Kasumi-1 (cell line): ENCODE measurements around the gene SNRNP25.
"Not testable (repeated sequence)": the region's sequence is repeated elsewhere in the genome, so short reads cannot be mapped to it uniquely, and the experiment has no call there.

Experiments used
- DNase-seq, 2 experiments: peaks; one replicate each; lab custom pipeline; 2025; lab: John Stamatoyannopoulos, UW

SNRNP25 gene

GRCh38 chr16:53346-54236 lies at the start of gene SNRNP25, which contains the start of gene POLR3K:
Gene SNRNP25 (plus strand): TSS chr16:53828. CDS start chr16:54017, 189 bp downstream.
Gene POLR3K (minus strand): TSS chr16:53608. CDS start chr16:53586, 22 bp downstream.
- DNase-seq, result peak; percentile 78 to 81

- DNase-seq, result no peak
Measured at GRCh38 chr16:9903-10665, 43.5 kb upstream of the SNRNP25 start.

GRCh38 chr16:10772-11171 lies 42.9 kb upstream of the SNRNP25 start:
- DNase-seq, result peak; percentile 26 to 61

GRCh38 chr16:17062-17765 lies 36.4 kb upstream of the SNRNP25 start:
- DNase-seq, result not testable (repeated sequence)

- DNase-seq, result not testable (repeated sequence)
Measured at GRCh38 chr16:20886-21285, 32.7 kb upstream of the SNRNP25 start.

- not testable (repeated sequence) for DNase-seq
Measured at GRCh38 chr16:24151-24550, 29.5 kb upstream of the SNRNP25 start.

- DNase-seq, result not testable (repeated sequence)
Measured at GRCh38 chr16:25926-26348, 27.7 kb upstream of the SNRNP25 start.

GRCh38 chr16:30627-31026 lies 23.0 kb upstream of the SNRNP25 start:
- DNase-seq, result not testable (repeated sequence)

- DNase-seq, result not testable (repeated sequence)
Measured at GRCh38 chr16:33154-33876, 20.3 kb upstream of the SNRNP25 start.

GRCh38 chr16:33877-34647 lies 19.6 kb upstream of the SNRNP25 start:
- no peak for DNase-seq

GRCh38 chr16:34648-34987 lies 19.0 kb upstream of the SNRNP25 start:
- no peak for DNase-seq

- peak; percentile 56 to 73 for DNase-seq
Measured at GRCh38 chr16:35011-35677, 18.5 kb upstream of the SNRNP25 start.

GRCh38 chr16:35678-36305 lies 17.8 kb upstream of the SNRNP25 start:
- no peak for DNase-seq

GRCh38 chr16:36336-36984 lies 17.2 kb upstream of the SNRNP25 start:
- DNase-seq, result no peak

GRCh38 chr16:37511-37910 lies 16.1 kb upstream of the SNRNP25 start:
- DNase-seq, result no peak

- DNase-seq, result not testable (repeated sequence)
Measured at GRCh38 chr16:38206-38605, 15.4 kb upstream of the SNRNP25 start.

- DNase-seq, result no peak
Measured at GRCh38 chr16:38941-39892, 14.4 kb upstream of the SNRNP25 start.

GRCh38 chr16:41439-42068 lies 12.1 kb upstream of the SNRNP25 start:
- DNase-seq, result no peak
